GM15510 (cell line): ENCODE data around the gene MUSTN1.

Experiments used
- POLR2A ChIP-seq: IDR thresholded peaks from 3 replicates; pipeline ENCODE4 v1.6.1; 2011; ENCODE audit warnings: borderline replicate concordance; ENCODE audit not compliant: insufficient read length; ENCODE audit errors: extremely low read depth

The MUSTN1 gene

DNA sequence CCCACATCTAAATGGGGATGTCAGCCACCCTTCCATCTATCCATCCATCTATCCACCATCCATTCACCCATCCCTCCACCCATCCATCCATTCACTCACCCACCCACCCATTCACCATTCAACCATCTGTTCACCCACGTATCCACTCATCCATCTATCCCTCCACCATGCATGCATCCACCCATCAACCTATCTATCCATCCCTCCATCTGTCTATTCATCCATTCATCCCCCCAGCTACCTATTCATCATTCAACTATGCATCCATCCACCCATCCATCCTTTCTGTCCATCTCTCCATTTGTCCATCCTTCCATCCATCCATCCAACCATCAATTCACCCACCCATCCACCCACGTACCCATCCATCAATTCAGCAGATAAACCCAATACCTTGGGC, 25.7 kb downstream of the MUSTN1 start:
- no peak for TF ChIP-seq POLR2A

DNA sequence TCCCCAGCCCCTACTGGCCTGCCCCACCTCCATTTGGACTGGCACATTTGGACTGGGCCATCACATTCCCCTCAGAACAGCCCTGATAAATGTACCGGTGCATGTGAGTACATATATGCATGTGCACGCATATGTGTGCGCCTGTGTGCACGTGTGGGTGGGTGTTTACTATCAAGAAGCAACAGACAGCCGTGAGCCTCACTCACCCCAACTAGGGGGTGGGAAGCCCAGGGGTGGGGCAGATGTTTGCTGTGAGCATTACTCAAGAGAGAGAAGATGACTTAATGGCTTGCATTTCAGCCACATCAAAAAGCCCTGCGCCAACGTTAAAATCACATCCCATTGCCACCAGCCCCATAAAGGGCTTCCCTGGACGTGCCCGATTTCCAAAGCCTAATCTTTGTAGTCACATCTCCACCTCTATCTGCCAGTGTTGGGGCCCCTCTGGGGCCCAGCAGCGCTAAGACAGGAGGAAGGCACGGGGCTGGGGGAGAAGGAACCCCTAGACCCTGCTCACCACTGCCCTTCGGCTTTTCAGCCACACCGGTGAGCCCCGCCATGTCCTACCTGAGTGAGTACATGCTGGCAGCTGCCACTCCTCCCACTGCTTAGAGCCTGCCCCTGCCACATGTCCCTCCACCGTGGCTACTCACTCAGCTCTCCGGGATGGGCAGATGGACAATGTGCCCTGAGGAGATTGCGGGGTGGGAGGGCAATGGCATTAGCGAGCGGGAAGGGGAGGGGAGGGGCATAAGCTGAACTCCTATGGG, 29.4 kb downstream of the MUSTN1 start:
- no peak for TF ChIP-seq POLR2A

DNA sequence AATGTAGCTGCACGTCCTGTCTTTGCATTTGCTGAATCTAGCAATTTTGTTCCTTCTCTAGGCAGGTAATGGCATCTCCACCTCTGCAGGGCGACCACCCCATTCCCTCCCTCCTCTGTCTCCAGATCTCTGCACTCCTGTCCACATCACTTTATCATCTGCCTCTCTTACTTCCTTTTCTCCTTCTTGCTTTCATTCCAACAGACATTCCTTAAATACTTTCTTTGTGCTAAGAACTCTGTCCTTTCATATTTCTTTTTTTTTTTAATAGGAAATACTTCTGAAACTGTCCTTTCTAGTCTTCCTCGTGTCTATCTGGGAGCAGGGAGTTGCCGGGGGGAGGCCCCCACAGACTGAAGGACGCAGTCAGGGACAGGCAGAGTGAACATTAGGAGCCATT, 33.0 kb downstream of the MUSTN1 start:
- no peak for TF ChIP-seq POLR2A

DNA sequence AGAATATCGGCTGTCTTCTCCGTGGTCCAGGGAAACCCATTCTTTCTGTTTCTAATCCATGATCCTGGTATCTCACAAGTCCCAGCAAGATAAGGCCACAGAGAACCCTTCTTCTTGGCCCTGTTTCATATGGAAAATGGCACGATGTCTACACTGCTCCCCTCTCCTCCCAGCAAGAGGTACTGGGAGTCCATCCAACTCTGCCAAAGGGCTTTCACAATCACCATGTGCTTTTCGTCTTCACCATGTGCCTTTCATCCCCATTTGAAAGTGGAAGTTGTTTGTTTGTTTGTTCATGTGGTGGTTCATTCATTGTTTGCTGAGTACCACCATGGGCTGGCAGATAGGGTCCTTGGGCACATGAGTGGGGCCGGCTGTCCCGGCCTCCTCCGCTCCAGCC, 34.7 kb downstream of the MUSTN1 start:
- no peak for TF ChIP-seq POLR2A

DNA sequence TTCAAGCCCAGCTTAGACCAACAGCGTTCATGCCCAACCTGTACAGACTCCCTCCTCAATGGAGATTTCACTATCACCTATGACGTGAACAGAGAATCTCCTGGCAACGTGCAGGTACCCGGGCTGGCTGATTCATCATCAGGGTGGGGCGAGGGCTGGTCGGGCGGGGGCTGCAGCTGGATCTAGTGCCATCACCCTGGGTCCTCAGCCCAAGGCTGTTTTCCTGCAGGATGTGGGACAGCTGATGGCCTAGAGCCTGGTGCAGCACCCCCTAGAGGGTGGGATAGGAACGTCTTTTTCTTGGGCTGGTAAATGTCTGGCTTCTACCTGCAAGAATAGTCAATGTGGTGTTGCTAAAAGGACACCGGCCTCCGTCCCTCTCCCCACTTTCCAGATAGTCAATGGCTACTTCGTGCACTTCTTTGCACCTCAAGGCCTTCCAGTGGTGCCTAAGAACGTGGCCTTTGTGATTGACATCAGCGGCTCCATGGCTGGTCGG, 35.8 kb downstream of the MUSTN1 start:
- no peak for TF ChIP-seq POLR2A

DNA sequence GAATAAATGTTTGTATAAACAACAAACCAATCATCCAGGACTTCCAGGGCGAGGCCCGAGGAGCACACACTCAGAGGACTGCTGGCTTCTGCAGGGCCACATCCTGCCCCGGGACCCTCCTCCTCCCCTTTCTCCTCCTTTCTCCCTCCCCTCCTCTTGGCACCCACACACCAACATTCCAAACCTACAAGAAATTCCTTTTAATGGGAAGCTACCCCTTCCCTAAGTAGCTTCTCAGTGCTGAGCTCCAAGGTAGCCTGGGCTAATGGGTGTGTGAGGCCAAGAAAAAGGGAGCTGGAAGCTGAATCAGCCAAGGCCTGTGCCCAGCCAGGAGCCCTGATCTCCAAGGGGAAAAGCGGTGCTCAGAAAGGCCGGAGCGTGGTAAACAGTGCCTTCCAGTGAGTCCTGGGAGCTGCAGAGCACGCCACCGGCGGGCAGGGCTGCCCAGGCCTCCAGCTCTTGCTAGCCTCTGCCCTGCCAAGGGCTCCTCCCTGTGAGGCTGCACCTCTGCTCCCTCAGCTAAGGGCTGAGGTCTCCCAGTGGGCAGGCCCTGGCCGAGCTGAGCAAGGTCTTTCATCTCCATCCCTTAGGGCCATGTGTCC, 36.3 kb downstream of the MUSTN1 start:
- no peak for TF ChIP-seq POLR2A

DNA sequence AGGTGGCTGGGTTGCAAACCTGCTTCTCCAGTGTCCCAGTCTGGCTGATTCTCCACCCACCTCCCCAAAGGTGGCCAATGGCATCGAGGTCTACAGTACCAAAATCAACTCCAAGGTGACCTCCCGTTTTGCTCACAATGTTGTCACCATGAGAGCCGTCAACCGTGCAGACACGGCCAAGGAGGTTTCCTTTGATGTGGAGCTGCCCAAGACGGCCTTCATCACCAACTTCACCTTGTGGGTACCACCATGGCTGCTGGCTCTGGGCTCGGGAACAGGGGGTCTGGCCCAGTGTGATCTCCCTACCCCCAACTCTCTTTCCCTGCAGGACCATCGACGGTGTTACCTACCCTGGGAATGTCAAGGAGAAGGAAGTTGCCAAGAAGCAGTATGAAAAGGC, 38.4 kb downstream of the MUSTN1 start:
- no peak for TF ChIP-seq POLR2A

DNA sequence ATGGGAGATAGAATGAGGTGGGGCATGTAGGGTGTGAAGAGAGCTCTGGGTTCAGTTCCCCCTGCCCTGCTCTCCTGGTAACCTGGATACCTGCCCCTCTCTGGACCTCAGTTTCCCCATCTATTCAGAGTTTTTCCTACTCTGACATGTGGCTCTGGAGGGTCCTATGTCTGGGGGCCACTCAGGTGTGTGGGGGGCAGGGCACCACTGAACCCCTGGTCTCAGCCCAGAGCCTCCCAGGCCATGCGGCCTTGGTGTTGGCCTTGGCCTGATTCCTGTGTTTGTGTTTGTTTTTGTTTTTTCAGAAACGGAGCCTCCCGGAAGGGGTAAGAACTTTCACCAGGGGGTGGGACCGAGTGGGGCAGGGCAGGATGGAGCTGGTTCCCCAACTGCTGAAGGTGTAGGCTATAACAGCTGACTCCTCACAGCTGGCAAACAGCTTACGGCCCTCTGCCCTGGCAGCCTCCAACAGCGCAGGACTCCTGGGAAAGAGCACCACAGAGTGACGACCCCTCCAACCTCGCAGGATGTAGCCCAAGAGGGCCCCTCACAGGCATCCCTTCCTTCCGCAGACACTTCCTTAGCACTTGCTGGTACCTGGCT, 39.4 kb downstream of the MUSTN1 start:
- TF ChIP-seq POLR2A: no peak

DNA sequence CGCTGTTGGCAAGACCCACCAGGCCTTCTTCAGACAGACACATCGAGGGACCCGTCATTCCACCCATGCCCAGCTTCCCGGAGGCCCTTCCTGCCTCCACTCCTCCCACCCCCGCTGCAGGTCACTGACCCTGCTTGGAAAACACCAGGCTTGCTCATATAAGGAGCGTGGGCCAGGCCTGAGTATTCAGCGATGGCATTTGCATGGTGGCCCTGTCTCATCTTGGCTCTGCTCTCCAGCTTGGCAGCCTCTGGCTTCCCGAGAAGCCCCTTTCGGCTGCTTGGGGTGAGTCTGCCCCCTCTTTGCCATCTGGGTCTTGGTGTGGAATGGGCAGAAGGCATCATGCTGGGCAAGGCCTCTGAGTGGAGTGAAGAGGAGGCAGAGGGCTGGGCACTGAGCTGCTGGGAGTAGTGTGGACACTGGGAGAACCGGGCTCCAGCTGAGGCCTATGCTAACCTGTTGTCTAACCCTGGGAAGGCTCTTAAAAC, 40.2 kb downstream of the MUSTN1 start, which contains the start of gene ITIH3:
Gene ITIH3 (plus strand): TSS at position 185 of the 488 bp plus-strand sequence. CDS start 8 bp downstream, at position 193.
- no peak for TF ChIP-seq POLR2A

DNA sequence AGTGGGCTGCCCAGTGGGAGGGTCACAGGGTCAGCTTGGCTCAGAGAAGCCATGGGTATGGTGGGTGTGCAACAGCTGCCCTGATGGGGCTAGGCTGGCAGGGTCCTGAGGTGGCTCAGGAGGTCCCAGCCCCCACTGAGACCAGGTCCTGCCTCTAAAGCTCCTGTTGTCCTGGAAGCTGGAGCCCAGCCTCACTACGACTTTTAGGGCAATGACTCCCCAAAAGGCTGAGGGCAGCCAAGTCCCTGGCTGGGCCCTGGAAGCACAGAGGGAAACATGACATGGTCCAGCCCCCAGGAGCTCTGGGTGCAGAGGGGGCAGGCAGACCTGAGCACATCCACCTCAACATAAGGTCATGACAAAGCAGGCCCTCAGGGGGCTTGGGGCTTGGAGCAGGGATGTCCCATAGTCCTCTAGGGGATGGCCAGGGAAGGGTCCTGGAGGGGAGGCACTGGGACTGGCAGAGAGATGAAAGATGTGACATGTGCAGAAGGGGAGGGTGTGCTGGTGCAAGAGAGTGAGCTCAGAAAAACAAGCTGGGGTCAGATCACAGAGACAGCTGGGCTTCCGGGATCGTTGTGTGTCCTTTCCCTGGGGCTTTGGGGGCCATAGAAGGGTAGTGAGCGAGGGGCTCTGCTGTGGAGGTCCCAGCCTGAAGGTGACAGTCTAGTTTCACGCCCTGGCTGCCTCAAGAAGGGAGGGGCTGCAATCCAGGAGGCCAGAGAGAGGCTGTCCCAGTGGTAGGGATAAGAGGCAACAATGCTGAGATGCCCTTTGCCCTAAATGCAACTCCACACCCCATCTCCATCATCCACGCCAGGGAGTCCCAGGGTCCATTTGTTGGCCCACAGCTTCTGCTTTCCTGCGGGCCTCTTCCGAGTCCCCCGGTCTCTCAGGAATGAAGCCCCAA, 40.9 kb downstream of the MUSTN1 start:
- no peak for TF ChIP-seq POLR2A

DNA sequence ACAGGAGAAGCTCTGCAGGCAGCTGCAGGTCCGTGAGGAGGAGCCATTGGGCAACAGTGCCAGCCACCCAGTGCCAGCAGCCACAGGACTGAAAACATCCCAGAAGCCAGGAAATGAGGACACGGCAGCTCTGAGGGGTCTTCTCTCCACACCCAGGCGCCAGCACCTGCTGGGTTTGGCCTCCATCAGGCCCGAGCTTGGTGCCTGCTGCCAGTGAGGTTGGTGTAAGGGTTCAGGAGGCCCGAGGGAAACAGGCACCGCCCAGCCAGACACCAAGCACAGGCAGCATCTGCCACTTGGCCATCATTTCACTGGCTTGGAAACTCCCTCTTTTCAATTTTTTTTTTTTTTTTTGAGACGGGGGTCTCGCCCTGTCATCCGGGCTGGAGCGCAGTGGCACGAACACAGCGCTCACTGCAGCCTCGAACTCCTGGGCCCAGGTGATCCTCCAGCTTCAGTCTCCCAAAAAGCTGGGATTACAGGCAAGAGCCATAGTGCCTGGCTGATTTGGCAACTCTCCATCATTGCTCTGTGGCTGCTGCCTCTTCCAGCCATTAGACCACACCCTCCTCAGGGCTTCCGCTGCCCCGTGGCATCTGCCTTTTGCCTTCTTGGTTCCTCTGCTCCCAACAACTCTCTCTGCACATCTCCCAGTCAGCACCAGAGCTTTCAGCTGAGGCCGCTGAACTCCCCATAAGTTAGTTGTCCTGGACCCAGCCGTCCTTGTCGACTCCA, 41.7 kb downstream of the MUSTN1 start:
- TF ChIP-seq POLR2A: no peak

DNA sequence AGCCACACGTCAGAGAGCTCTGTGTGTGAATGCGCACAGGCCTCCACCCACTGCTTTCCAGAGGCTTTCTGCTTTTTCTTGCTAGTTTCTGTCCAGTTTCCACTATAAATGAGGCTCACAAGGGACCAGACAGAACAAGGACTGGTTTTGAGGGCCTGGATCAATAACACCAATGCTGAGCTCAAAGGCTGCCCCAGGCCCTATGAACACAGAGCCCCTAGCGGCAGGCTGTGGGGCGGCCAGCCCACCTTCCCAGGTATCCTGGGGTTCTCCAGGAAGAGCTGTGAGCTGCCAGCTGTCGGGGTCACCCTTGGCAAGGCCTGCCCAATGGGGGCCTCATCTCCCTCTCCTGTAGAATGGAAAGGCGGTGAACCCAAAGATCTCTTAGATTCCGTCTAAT, 42.4 kb downstream of the MUSTN1 start:
- TF ChIP-seq POLR2A: no peak

DNA sequence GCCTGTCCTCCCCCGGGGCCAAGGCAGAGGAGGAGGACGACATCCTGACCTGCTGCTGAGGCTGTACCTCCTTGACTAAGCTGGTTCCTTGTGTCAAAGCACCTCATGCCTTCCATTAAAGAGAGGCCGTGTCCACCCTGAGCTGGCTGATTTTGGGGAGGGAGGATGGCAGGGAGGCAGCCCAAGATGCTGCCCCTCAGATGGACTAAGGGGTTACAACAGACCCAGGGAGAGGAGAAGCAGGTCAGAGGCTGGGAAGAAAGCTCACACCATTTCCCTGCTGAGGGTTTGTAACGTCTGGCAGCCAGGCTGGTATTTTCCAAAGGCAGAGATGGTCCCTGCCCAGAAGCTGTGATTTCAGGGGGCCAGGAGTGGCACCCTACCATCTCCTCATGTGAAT, 42.9 kb downstream of the MUSTN1 start:
- no peak for TF ChIP-seq POLR2A

DNA sequence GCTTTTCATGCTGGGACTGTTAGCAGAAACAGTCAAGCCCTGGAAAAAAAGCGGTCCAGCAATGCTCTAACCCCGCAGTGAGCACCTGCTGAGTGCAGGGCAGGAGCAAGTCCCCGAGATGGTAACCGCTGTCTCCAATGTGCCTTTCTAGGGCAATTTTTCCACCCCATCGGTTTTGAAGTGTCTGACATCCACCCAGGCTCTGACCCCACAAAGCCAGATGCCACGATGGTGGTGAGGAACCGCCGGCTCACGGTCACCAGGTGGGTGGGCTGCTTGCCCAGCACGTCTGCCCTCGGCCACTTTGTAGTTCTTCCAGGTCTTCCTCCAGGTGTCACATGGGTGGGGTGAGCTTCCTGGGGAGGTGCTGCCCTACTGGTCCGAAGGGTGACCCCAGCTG, 43.5 kb downstream of the MUSTN1 start:
- no peak for TF ChIP-seq POLR2A
